HepG2 (cell line): ENCODE results near the gene ZNF414. TPM values are rescaled to one million over a fixed set of nuclear protein-coding genes. Genes with fewer than 3 reads are reported as not detected.

Experiments
- ATAC-seq: fragments of 200-7000 bp; cut with Tn5 transposase; 3 replicates; pipeline ENCODE4 v1.9.1; 2020; ENCODE audit warnings: mild to moderate bottlenecking, moderate library complexity
- BruUV-seq: library from RNA; stranded (reverse); fragments of 400-500 nt; replicated peaks from 2 replicates; lab custom pipeline; 2021; lab: Mats Ljungman, UMichigan
- CTCF ChIA-PET: fragments of 300-600 bp; formaldehyde crosslinking; extraction: SDS; loops from one replicate; lab custom pipeline; 2021; ENCODE audit warnings: low total read pairs, inconsistent platforms, low intra/inter-chr PET ratio; lab: Yijun Ruan, JAX
- POLR2A ChIA-PET: fragments of 350-600 bp; sonication (Branson Sonifier 250); formaldehyde crosslinking; loops from one replicate; lab custom pipeline; 2020; ENCODE audit warnings: antibody characterized with exemption, inconsistent platforms; lab: Yijun Ruan, JAX
- DNase-seq: peaks from one replicate; pipeline ENCODE4 v3.0.0-alpha.2; 2015; ENCODE audit warnings: low spot score
- FAIRE-seq: peaks from 3 replicates; lab custom pipeline; 2011; peaks lifted over from hg19 to GRCh38; lab: Jason Lieb, UNC
- H2AFZ ChIP-seq: one replicate; pipeline ENCODE4 v1.6.1; 2011; ENCODE audit warnings: low read length, inconsistent platforms
- H3K27ac ChIP-seq: fragments of 300-600 bp; 3 replicates; pipeline ENCODE4 v1.8.0; 2011; ENCODE audit warnings: mixed run types, mild to moderate bottlenecking, mixed read lengths, low read length, inconsistent platforms; ENCODE audit not compliant: insufficient read depth; ENCODE audit errors: extremely low read length
- H3K27me3 ChIP-seq, 2 experiments: fragments of 200-600 bp in 1 of 2; 2 replicates in 1 of 2; 3 replicates in 1 of 2; pipeline versions ENCODE4 v1.6.0 to v1.8.0; 2011; ENCODE audit warnings: low read length in 2 of 2, mild to moderate bottlenecking in 2 of 2, moderate library complexity in 2 of 2, inconsistent platforms in 1 of 2; ENCODE audit not compliant: insufficient read depth in 2 of 2, control insufficient read depth in 1 of 2
- H3K36me3 ChIP-seq, 2 experiments: fragments of 200-600 bp in 1 of 2; replicated peaks in 1 of 2; 2 replicates in 1 of 2; 3 replicates in 1 of 2; pipeline versions ENCODE4 v1.5.1 to v1.8.0; 2011; ENCODE audit warnings: low read length in 2 of 2, inconsistent platforms in 1 of 2; ENCODE audit not compliant: insufficient read depth in 2 of 2, control insufficient read depth in 1 of 2
- H3K4me1 ChIP-seq: 2 replicates; pipeline ENCODE4 v1.5.1; 2012; ENCODE audit warnings: low read length, inconsistent platforms; ENCODE audit not compliant: insufficient read depth
- H3K4me2 ChIP-seq: 2 replicates; pipeline ENCODE4 v1.6.0; 2011; ENCODE audit warnings: low read depth, low read length, inconsistent platforms
- H3K4me3 ChIP-seq, 3 experiments: fragments of 200-600 bp in 1 of 3; sonication (generic), shearing (Covaris generic) in 1 of 3; replicated peaks in 1 of 3; 2 replicates each; pipeline ENCODE4 v1.5.1; 2011 to 2016; ENCODE audit warnings: low read length in 3 of 3, inconsistent platforms in 2 of 3, low read depth in 2 of 3, mild to moderate bottlenecking in 2 of 3, control low read depth in 1 of 3, mixed read lengths in 1 of 3; ENCODE audit not compliant: insufficient read depth in 1 of 3
- H3K79me2 ChIP-seq: one replicate; pipeline ENCODE4 v1.6.1; 2011; ENCODE audit warnings: low read length, inconsistent platforms; ENCODE audit not compliant: insufficient read depth
- H3K9ac ChIP-seq: 2 replicates; pipeline ENCODE4 v1.6.0; 2011; ENCODE audit warnings: mild to moderate bottlenecking, low read depth, low read length, inconsistent platforms; ENCODE audit not compliant: insufficient read depth
- H3K9me3 ChIP-seq: 2 replicates; pipeline ENCODE4 v1.5.1; 2012; ENCODE audit warnings: mild to moderate bottlenecking, low read length
- H4K20me1 ChIP-seq: 2 replicates; pipeline ENCODE4 v1.6.0; 2011; ENCODE audit warnings: inconsistent platforms, mild to moderate bottlenecking, low read length, moderate library complexity; ENCODE audit not compliant: insufficient read depth
- FOXK2 ChIP-seq: fragments of 450-650 bp; IDR thresholded peaks from 2 replicates; pipeline ENCODE4 v1.6.1; 2016
- HMGA1 ChIP-seq: sonication (generic); formaldehyde crosslinking; conservative IDR thresholded peaks from 2 replicates; pipeline ENCODE4 v1.4.0; 2020; ENCODE audit warnings: missing genetic modification reagents
- MED13 ChIP-seq: sonication (generic); formaldehyde crosslinking; IDR thresholded peaks from 2 replicates; pipeline ENCODE4 v1.5.0; 2020; ENCODE audit warnings: missing genetic modification reagents
- MTF2 ChIP-seq: sonication (generic); formaldehyde crosslinking; IDR thresholded peaks from 2 replicates; pipeline ENCODE4 v1.5.0; 2020; ENCODE audit warnings: missing genetic modification reagents, borderline replicate concordance
- NBN ChIP-seq: fragments of 450-650 bp; conservative IDR thresholded peaks from 2 replicates; pipeline ENCODE4 v1.6.1; 2017
- PHF8 ChIP-seq: sonication (generic); formaldehyde crosslinking; IDR thresholded peaks from 2 replicates; pipeline ENCODE4 v1.5.0; 2020; ENCODE audit warnings: missing genetic modification reagents
- RBFOX2 ChIP-seq: fragments of 200-400 bp; formaldehyde crosslinking; IDR thresholded peaks from 2 replicates; pipeline ENCODE4 v1.6.1; 2017; ENCODE audit warnings: low read depth, mild to moderate bottlenecking, low read length
- RFX5 ChIP-seq: IDR thresholded peaks from 2 replicates; pipeline ENCODE4 v1.6.1; 2011; ENCODE audit warnings: low read depth, low read length, improper control_type of control experiment
- U2AF2 ChIP-seq: fragments of 200-400 bp; formaldehyde crosslinking; IDR thresholded peaks from 2 replicates; pipeline ENCODE4 v1.6.1; 2017; ENCODE audit warnings: low read depth, mild to moderate bottlenecking, low read length
- ZKSCAN1 ChIP-seq: fragments of 150-350 bp; IDR thresholded peaks from 2 replicates; pipeline ENCODE4 v1.6.1; 2014; ENCODE audit warnings: low read length
- ZNF124 ChIP-seq: sonication (generic); formaldehyde crosslinking; IDR thresholded peaks from 2 replicates; pipeline ENCODE4 v1.4.0; 2020; ENCODE audit warnings: missing genetic modification reagents
- ZNF367 ChIP-seq: sonication (generic); formaldehyde crosslinking; IDR thresholded peaks from 2 replicates; pipeline ENCODE4 v1.4.0; 2020; ENCODE audit warnings: missing genetic modification reagents, borderline replicate concordance
- ZNF891 ChIP-seq: sonication (generic); formaldehyde crosslinking; IDR thresholded peaks from 2 replicates; pipeline ENCODE4 v1.5.0; 2020; ENCODE audit warnings: mild to moderate bottlenecking, missing genetic modification reagents
- WGBS: methylation state at CpG from one replicate; pipeline ENCODE4 v1.1.6; 2017; ENCODE audit warnings: low lambda C conversion rate; 5-methylcytosine and 5-hydroxymethylcytosine counted together
- in situ Hi-C: cut with HindIII; loops from 2 replicates; pipeline ENCODE4 v1.10.0; 2017; ENCODE audit warnings: low pct_unique_long_range_greater_than_20kb; ENCODE audit not compliant: extremely low pct_ligation_motif_present
- intact Hi-C: fragments of 100-400 bp; cut with micrococcal nuclease; formaldehyde crosslinking; loops from one replicate; pipeline ENCODE4 v1.10.0; 2022; ENCODE audit not compliant: unreplicated experiment
- polyA plus RNA-seq, 8 experiments: library from polyadenylated mRNA; depleted of rRNA in 3 of 8; stranded (reverse) in 7 of 8; unstranded in 1 of 8; fragments of >200 nt; fragmentation: Illumina TruSeq in 4 of 8; extraction: Trizol in 4 of 8; gene quantifications; 2 replicates each; pipeline versions ENCODE4 v1.2.1 to v1.2.3, GENCODE V29; 2011 to 2016; ENCODE audit warnings: low read depth in 4 of 8, missing spikeins in 1 of 8, mixed read lengths in 1 of 8; ENCODE audit not compliant: insufficient read depth in 1 of 8
- total RNA-seq, 5 experiments: library from RNA; depleted of rRNA; stranded (reverse); fragments of >200 nt; fragmentation: Illumina TruSeq; extraction: Trizol; gene quantifications; 2 replicates each; pipeline ENCODE4 v1.2.3, GENCODE V29; 2016; ENCODE audit warnings: low read depth in 1 of 5
- TF ChIP-seq, protein P1 (sequence below): IDR thresholded peaks from 2 replicates; pipeline ENCODE4 v1.6.1; 2012; ENCODE audit warnings: low read depth, low read length, improper control_type of control experiment
- TF ChIP-seq, protein P2 (sequence below): sonication (generic); formaldehyde crosslinking; IDR thresholded peaks from 2 replicates; pipeline ENCODE4 v1.9.0; 2021; ENCODE audit warnings: missing genetic modification reagents, mild to moderate bottlenecking, borderline replicate concordance
- TF ChIP-seq, protein P3 (sequence below): sonication (generic); formaldehyde crosslinking; IDR thresholded peaks from 2 replicates; pipeline ENCODE4 v1.4.0; 2020; ENCODE audit warnings: mild to moderate bottlenecking, low read depth, missing genetic modification reagents

ZNF414 gene
- total and polyA plus RNA-seq, 2 of the 13 experiments (the other 11 are each of a cell fraction or from before 2014, with no cell fraction given), result 2.5 to 4.0 TPM

- ChIA-PET CTCF (no interaction called here), POLR2A (interaction anchor here (1.0 to 4.0 kb wide), 3 partner anchors 12 to 88 kb away, joined by 3 to 125 read pairs (median 3); partner anchors contain the start of gene HNRNPM)
- ATAC-seq, result no peak
- no TSS peak for BruUV-seq
- no peaks in the 10 kb centered on the region for H4K20me1 ChIP-seq
- no peaks in the 10 kb centered on the region for H3K36me3 ChIP-seq
- H3K27me3 ChIP-seq, result no peaks in the 10 kb centered on the region
- intact Hi-C loops, result no loop called here
- H3K9me3 ChIP-seq, result no peaks in the 10 kb centered on the region
- no peak for DNase-seq
- WGBS, result 95% methylated on average over 37 of the region's 45 CpGs
- TF ChIP-seq ZKSCAN1 (no peak), RBFOX2 (peak; percentile 55; the same call in 1 of the 2 replicates), ZNF124 (no peak)
- H3K4me1 ChIP-seq, result peaks cover 36% of the 10 kb centered on the region
- in situ Hi-C loops, result no loop called here
- no peak overlapping the region for H2AFZ ChIP-seq
- no peaks in the 10 kb centered on the region for H3K79me2 ChIP-seq
- H3K4me2 ChIP-seq, result no peak overlapping the region
- no peak for FAIRE-seq
- no peak overlapping the region for H3K27ac ChIP-seq
- H3K9ac ChIP-seq, result no peak overlapping the region
- H3K4me3 ChIP-seq, result no peak overlapping the region
Measured at GRCh38 chr19:8511573-8512101, 2.3 kb downstream of the ZNF414 start.

DNA sequence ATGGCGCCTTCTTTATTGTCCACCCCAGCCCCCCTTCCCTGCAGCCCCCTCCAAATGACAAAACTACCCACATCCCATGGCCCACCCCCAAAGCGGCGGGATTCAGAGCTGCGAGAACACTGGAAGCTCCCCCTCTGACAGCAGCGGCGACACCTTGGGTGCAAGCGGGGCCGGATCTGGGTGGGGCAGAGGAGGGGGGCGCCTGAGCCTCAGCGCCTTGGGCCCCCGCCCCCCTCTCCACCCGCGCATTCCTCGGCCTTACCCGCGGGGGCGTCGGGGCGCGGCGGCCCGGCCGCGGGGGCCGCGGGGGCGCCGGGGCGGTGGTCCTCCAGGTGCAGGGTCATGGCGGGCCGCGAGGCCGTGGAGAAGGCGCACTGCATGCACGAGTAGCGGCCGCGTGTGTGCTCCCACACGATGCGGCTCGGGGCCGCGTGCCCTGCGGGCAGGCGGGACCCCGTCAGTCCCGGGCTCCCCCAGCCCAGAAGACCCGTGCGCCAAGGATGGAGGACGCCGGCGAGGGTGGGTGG, 3.3 kb downstream of the ZNF414 start:
- intact Hi-C loops (no loop called here), in situ Hi-C loops (no loop called here)
- no peak overlapping the region for H2AFZ ChIP-seq
- no peak for DNase-seq
- no peak overlapping the region for H3K4me3 ChIP-seq
- WGBS, result 96% methylated on average over 17 of the region's 52 CpGs
- H3K79me2 ChIP-seq, result no peaks in the 10 kb centered on the region
- H3K9me3 ChIP-seq, result no peaks in the 10 kb centered on the region
- ChIA-PET CTCF (no interaction called here), POLR2A (no interaction called here)
- no peaks in the 10 kb centered on the region for H4K20me1 ChIP-seq
- no peak overlapping the region for H3K4me2 ChIP-seq
- H3K27ac ChIP-seq, result no peak overlapping the region
- no peaks in the 10 kb centered on the region for H3K36me3 ChIP-seq
- no peak for FAIRE-seq
- no peak overlapping the region for H3K9ac ChIP-seq
- ATAC-seq, result no peak
- no peaks in the 10 kb centered on the region for H3K27me3 ChIP-seq
- H3K4me1 ChIP-seq, result peaks cover 37% of the 10 kb centered on the region
- no TSS peak for BruUV-seq
- TF ChIP-seq, protein P1, sequence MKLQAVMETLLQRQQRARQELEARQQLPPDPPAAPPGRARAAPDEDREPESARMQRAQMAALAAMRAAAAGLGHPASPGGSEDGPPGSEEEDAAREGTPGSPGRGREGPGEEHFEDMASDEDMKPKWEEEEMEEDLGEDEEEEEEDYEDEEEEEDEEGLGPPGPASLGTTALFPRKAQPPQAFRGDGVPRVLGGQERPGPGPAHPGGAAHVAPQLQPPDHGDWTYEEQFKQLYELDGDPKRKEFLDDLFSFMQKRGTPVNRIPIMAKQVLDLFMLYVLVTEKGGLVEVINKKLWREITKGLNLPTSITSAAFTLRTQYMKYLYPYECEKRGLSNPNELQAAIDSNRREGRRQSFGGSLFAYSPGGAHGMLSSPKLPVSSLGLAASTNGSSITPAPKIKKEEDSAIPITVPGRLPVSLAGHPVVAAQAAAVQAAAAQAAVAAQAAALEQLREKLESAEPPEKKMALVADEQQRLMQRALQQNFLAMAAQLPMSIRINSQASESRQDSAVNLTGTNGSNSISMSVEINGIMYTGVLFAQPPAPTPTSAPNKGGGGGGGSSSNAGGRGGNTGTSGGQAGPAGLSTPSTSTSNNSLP, result no peak
- no peak for TF ChIP-seq MTF2 (CRISPR knock-in tag)
- TF ChIP-seq, protein P2, sequence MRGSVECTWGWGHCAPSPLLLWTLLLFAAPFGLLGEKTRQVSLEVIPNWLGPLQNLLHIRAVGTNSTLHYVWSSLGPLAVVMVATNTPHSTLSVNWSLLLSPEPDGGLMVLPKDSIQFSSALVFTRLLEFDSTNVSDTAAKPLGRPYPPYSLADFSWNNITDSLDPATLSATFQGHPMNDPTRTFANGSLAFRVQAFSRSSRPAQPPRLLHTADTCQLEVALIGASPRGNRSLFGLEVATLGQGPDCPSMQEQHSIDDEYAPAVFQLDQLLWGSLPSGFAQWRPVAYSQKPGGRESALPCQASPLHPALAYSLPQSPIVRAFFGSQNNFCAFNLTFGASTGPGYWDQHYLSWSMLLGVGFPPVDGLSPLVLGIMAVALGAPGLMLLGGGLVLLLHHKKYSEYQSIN (CRISPR knock-in tag), result no peak
- TF ChIP-seq U2AF2, result no peak
- TF ChIP-seq RFX5, result no peak
- TF ChIP-seq PHF8 (CRISPR knock-in tag), result no peak
- TF ChIP-seq HMGA1 (CRISPR knock-in tag), result no peak
- TF ChIP-seq MED13 (CRISPR knock-in tag), result no peak
- TF ChIP-seq, protein P3, sequence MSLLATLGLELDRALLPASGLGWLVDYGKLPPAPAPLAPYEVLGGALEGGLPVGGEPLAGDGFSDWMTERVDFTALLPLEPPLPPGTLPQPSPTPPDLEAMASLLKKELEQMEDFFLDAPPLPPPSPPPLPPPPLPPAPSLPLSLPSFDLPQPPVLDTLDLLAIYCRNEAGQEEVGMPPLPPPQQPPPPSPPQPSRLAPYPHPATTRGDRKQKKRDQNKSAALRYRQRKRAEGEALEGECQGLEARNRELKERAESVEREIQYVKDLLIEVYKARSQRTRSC (CRISPR knock-in tag), result no peak
- no peak for TF ChIP-seq ZNF367 (CRISPR knock-in tag)
- TF ChIP-seq NBN, result no peak
- no peak for TF ChIP-seq ZNF891
- no peak for TF ChIP-seq FOXK2
